Lower leg skin (tissue), 4 donors: ENCODE measurements around the gene FHL2. TPM values are rescaled to one million over a fixed set of nuclear protein-coding genes. Genes with fewer than 3 reads are reported as not detected.

Source experiments
- DNase-seq, 2 donors: peaks; one replicate each; pipeline ENCODE4 v3.0.0-alpha.2; 2019; ENCODE audit warnings: low spot score in 2 of 2
- H3K4me3 ChIP-seq: fragments of 200-600 bp; sonication (generic); 2 replicates; pipeline ENCODE4 v1.5.1; 2017; ENCODE audit warnings: mild to moderate bottlenecking, low read depth; ENCODE audit not compliant: poor library complexity, severe bottlenecking
- CTCF ChIP-seq, 3 donors: fragments of 450-650 bp; IDR thresholded peaks; one replicate each; pipeline ENCODE4 v1.5.1; 2016; ENCODE audit warnings: antibody characterized with exemption in 3 of 3, mild to moderate bottlenecking in 3 of 3, moderate library complexity in 2 of 3
- POLR2A ChIP-seq, 2 donors: fragments of 450-650 bp; IDR thresholded peaks; one replicate each; pipeline ENCODE4 v1.6.1; 2016 to 2017; ENCODE audit warnings: antibody characterized with exemption in 2 of 2, mild to moderate bottlenecking in 1 of 2, moderate library complexity in 1 of 2
- WGBS, 2 donors: methylation state at CpG; one replicate each; pipeline ENCODE4 v1.1.5; 2018; 5-methylcytosine and 5-hydroxymethylcytosine counted together
- intact Hi-C: fragments of 100-400 bp; cut with DNase I; formaldehyde crosslinking; loops from one replicate; pipeline ENCODE4 v1.15.0; 2023; ENCODE audit warnings: low total_unique reads
- total RNA-seq, 4 donors: library from RNA; depleted of rRNA; stranded (reverse); fragments of >200 nt; gene quantifications; one replicate each; pipeline ENCODE4 v1.1.0, GENCODE V29; 2016

The FHL2 gene
- total RNA-seq, 4 donors from 2014 or later, result 48.3 to 67.3 (median 49.3) TPM

GRCh38 chr2:105383432-105384166, 15.3 kb downstream of the FHL2 start:
- intact Hi-C loops, result no loop called here

GRCh38 chr2:105382177-105382576, 16.7 kb downstream of the FHL2 start:
- intact Hi-C loops, result no loop called here
- no peak overlapping the region for H3K4me3 ChIP-seq
- DNase-seq, result peak in 1 of 2 donors; percentile 68
- TF ChIP-seq CTCF (IDR thresholded peaks at IDR 0.05) (no peak), POLR2A (IDR thresholded peaks at IDR 0.05) (no peak)
- 90 to 94% methylated on average over 5 of the region's 5 CpGs for WGBS, 2 donors

More at GRCh38 chr2:105383432-105384166, 15.3 kb downstream of the FHL2 start:
- H3K4me3 ChIP-seq, result no peak overlapping the region
- no peak for DNase-seq
- TF ChIP-seq POLR2A (IDR thresholded peaks at IDR 0.05), result no peak
- no peak for TF ChIP-seq CTCF (IDR thresholded peaks at IDR 0.05)
- 73 to 80% methylated on average over 8 of the region's 8 CpGs for WGBS, 2 donors

GRCh38 chr2:105381101-105381668, 17.7 kb downstream of the FHL2 start:
- peak in 1 of 2 donors; percentile 77 for DNase-seq
- intact Hi-C loops, result no loop called here
- 51 to 52% methylated on average over 14 of the region's 14 CpGs for WGBS, 2 donors

GRCh38 chr2:105380432-105381100, 18.3 kb downstream of the FHL2 start:
- peak in 1 of 2 donors; percentile 81 for DNase-seq
- H3K4me3 ChIP-seq, result no peak overlapping the region
- intact Hi-C loops, result no loop called here
- whole genome bisulfite sequencing, 2 donors, result 36 to 41% methylated on average over 9 of the region's 9 CpGs
- TF ChIP-seq POLR2A (IDR thresholded peaks at IDR 0.05), result no peak
- no peak for TF ChIP-seq CTCF (IDR thresholded peaks at IDR 0.05)

More at GRCh38 chr2:105381101-105381668, 17.7 kb downstream of the FHL2 start:
- no peak overlapping the region for H3K4me3 ChIP-seq
- TF ChIP-seq POLR2A (IDR thresholded peaks at IDR 0.05) (no peak), CTCF (IDR thresholded peaks at IDR 0.05) (no peak)

- H3K4me3 ChIP-seq, result no peak overlapping the region
- peak in 1 of 2 donors; percentile 74 for DNase-seq
- TF ChIP-seq CTCF (IDR thresholded peaks at IDR 0.05), result no peak
- no peak for TF ChIP-seq POLR2A (IDR thresholded peaks at IDR 0.05)
- intact Hi-C loops, result no loop called here
- 43 to 63% methylated on average over 7 of the region's 7 CpGs for WGBS, 2 donors
These were observed 19.1 kb downstream of the FHL2 start for GRCh38 chr2:105379741-105380186.
